Effector CD8-positive, alpha-beta T cell (primary cell): Measurements from ENCODE around the gene FLT1.

Source experiments
- DNase-seq: peaks from one replicate; lab custom pipeline; 2025; lab: John Stamatoyannopoulos, UW

Gene FLT1

DNA sequence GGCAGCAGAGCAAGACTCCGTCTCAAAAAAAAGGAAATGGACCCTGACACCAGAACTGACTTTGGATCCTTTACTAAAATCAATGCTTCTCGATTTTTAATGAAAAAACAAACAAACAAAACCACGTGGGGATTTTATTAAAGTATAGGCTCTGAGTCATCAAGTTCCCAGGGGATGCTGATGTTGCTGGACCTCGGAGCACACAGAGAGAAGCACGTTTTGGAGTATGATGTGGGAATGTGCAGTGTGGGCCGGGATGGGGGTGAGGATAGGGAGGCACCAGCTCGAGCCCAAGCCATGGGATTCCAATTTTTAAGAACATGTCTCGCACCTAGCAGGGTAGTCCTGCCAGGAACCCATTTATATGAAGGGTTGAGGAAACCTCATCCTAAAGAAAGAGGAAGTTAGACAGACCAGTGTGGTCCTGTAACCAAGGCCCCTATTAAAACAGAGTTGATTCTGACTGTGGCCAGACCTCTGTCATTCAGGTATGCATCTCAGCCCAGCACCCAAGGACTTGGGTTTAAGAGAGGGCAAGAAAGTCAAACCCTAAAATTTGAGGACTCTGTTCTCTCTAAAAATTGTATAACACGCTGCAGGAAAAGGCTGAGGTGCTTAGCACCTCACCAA lies 6.4 kb downstream of the FLT1 start:
- no peak for DNase-seq

GRCh38 chr13:28485996-28486543 lies 8.9 kb downstream of the FLT1 start:
- no peak for DNase-seq

- no peak for DNase-seq
These were observed 9.4 kb downstream of the FLT1 start for GRCh38 chr13:28485551-28485950.

GRCh38 chr13:28485097-28485496 lies 9.8 kb downstream of the FLT1 start:
- no peak for DNase-seq

DNA sequence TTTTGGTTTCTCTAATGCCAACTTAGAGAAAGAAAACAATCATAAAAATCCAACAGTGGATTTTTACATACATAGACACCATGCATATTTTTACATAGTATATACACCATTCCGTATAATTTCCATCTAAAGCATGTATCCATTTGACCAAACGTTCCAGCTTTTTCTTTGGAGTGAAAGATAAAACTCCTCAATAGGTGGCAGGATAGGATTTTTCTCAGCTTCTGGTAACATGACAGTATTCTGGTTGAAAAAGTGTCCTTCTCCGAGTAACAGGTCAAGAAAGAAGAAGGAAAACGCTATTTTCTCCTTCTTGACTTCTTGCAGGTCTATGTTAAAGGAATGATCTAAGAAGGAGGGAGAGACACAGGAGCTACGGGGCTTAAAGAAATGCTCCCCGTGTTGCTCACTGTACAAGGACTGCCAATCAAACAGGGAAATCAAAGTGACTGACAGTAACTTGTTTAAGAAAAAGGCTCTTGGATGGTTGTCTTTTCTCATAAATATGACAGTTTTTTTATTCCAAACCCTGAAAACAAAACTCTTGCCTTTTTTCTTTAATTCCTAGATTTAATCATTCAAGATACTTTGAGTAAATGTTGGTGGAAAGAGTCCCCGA lies 11.5 kb downstream of the FLT1 start:
- no peak for DNase-seq

GRCh38 chr13:28479005-28479404 lies 15.9 kb downstream of the FLT1 start:
- no peak for DNase-seq

- DNase-seq, result no peak
These were observed 16.8 kb downstream of the FLT1 start for GRCh38 chr13:28478127-28478526.

DNA sequence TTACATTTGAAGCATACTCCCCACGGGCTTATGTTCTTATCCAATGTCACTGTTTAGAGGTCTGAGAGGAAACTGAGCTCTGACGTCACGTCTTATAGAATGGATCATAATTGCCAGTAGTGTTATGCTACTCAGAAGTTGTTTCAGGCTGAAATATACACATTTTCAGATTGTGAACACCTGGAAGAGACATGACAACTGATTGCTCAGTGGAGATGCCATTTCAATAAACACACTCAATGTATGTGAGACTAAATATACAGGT lies 17.3 kb downstream of the FLT1 start:
- DNase-seq, result no peak

DNA sequence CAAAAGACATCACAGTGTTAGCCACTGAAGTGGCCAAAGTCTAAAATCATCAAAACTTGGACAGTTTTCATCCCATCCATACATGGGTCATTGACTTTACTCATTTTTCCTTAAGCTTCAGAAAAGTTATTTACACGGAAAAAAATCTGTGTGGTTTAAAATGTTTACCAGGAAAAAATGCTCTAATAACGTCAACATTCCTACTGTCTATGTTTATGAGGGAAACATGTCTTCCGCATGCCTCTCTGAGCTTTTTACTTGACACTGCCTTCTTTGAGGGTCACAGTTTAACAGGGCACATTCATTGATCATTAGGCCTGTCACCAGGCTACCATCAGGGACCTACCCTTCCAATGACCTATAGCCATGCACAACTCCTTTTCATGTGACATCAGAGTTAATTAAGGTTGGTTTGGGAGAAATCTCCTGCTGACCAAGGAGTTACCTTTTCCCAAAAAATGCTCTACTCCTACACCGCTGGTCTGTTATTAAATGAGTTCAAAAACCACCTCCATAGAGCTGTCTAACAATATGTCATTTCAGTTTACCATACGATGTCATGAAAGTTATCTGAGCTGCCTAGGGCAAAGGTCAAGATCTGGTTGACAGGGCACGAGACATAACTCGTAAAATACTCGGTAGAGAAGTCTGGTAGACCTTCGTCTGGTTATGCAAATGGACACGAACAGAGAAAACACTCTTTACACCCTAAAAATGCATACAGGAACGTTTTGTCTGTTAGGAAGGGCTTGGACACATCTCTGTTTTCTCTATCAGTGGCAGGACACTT lies 17.8 kb downstream of the FLT1 start:
- no peak for DNase-seq

- no peak for DNase-seq
These were observed 18.8 kb downstream of the FLT1 start for GRCh38 chr13:28475916-28476725.

- DNase-seq, result no peak
These were observed 20.3 kb downstream of the FLT1 start for GRCh38 chr13:28474491-28475134.

GRCh38 chr13:28473044-28473443 lies 21.9 kb downstream of the FLT1 start:
- no peak for DNase-seq

GRCh38 chr13:28471421-28471820 lies 23.5 kb downstream of the FLT1 start:
- no peak for DNase-seq

DNA sequence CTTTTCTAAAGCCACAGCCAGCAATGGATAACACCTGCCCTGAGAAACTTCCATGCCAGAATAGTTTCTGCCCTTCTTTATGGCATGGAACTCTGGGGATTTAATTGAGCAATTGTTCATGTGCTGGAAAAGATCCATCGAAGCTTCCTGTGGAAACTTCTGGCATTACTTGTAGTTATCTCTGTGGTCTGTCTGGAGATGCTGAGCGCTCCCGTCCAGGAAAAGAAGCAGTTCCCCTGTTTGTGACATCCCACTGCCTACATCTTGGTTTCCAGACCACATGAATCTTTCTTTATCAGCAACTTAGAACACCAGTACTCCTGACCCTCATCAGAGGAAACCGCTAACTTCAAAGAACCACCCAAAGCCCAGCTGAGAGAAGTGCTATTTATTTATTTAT lies 24.6 kb downstream of the FLT1 start:
- no peak for DNase-seq

- DNase-seq, result no peak
These were observed 25.6 kb downstream of the FLT1 start for GRCh38 chr13:28469316-28469715.

GRCh38 chr13:28468023-28468915 lies 26.7 kb downstream of the FLT1 start:
- DNase-seq, result no peak

GRCh38 chr13:28467034-28467433 lies 27.9 kb downstream of the FLT1 start:
- DNase-seq, result no peak

GRCh38 chr13:28466151-28466550 lies 28.8 kb downstream of the FLT1 start:
- no peak for DNase-seq

GRCh38 chr13:28464861-28465460 lies 30.0 kb downstream of the FLT1 start:
- DNase-seq, result no peak

GRCh38 chr13:28463481-28463880 lies 31.4 kb downstream of the FLT1 start:
- DNase-seq, result no peak
